ENCODE measurements around the gene HAPLN2.

Gene HAPLN2

DNA sequence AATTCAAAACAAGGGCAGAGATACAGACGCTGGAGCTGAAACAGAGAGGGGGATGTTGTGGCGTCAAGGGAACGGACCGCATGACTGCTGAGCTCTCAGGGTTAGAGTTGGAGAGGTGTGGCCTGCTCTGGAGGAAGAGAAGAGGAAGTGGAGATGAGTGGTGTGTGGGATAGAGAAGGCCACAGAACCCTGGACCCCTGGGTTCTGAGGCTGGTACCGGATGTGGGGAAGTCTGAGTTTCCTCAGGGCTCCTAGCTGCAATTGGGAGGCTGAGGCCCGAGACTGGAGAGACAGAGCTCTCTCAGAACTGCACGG lies 24.5 kb downstream of the HAPLN2 start:
- H3K4me1 ChIP-seq (ENCODE audit: control insufficient read depth, insufficient read depth, low read length, poor library complexity, severe bottlenecking): peaks cover 21% of the 10 kb centered on the region
- no peak for DNase-seq
- H3K4me3 ChIP-seq (ENCODE audit: insufficient read depth, low read depth, low read length, poor library complexity, severe bottlenecking): no peak overlapping the region
- H3K27me3 ChIP-seq (replicated peaks; ENCODE audit: control insufficient read depth, insufficient read depth, low read length, poor library complexity, severe bottlenecking): peaks cover 50% of the 10 kb centered on the region
- H3K27ac ChIP-seq (ENCODE audit: insufficient read depth, low read length, poor library complexity, severe bottlenecking): no peak overlapping the region
- H3K36me3 ChIP-seq (ENCODE audit: control insufficient read depth, insufficient read depth, low read length): no peaks in the 10 kb centered on the region
- no peaks in the 10 kb centered on the region for H3K9me3 ChIP-seq (ENCODE audit: control insufficient read depth, low read length)

DNA sequence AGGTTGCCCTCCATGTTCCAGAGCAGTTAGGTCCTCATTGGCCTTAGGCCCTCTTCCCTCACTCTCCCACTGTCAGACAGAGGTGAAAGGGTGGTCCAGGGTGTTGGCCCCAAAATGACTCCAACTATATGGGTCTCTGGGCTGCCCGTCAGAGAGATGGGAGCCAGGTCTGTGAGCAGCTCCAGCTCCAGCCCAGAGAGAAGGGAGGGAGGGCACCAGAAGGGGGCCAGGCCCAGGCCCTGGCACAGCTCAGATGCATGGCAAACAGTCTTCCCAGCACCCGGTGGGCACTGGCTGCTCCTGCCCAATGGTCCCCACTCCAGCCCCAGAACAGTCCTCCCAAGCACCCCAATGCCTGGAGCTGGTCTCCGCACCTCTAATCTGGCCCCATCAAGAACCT lies 24.9 kb downstream of the HAPLN2 start:
- H3K4me1 ChIP-seq (ENCODE audit: control insufficient read depth, insufficient read depth, low read length, poor library complexity, severe bottlenecking): peaks cover 21% of the 10 kb centered on the region
- H3K27ac ChIP-seq (ENCODE audit: insufficient read depth, low read length, poor library complexity, severe bottlenecking): no peak overlapping the region
- no peak for DNase-seq
- no peak overlapping the region for H3K4me3 ChIP-seq (ENCODE audit: insufficient read depth, low read depth, low read length, poor library complexity, severe bottlenecking)
- H3K27me3 ChIP-seq (replicated peaks; ENCODE audit: control insufficient read depth, insufficient read depth, low read length, poor library complexity, severe bottlenecking): peaks cover 46% of the 10 kb centered on the region
- H3K36me3 ChIP-seq (ENCODE audit: control insufficient read depth, insufficient read depth, low read length): no peaks in the 10 kb centered on the region
- H3K9me3 ChIP-seq (ENCODE audit: control insufficient read depth, low read length): no peaks in the 10 kb centered on the region

DNA sequence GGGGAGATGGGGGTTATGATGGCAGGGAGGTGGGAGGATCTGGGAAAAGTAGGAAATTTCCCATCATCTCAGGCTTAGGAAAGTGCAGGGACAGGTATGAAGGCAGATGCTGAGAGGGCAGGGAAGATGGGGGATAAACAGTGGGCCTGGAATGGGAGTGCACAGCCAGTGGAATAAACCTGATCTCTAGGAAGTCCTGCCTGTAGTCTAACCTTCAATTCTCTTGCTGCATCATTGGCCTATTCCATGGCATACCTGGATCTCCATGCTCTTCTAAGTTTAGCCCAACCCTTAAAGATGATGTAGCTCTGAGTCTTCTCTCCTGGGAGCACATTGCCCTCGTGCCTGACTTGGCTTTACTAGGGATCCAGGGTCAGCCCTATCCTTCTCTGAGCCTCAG lies 25.4 kb downstream of the HAPLN2 start:
- H3K4me3 ChIP-seq (ENCODE audit: insufficient read depth, low read depth, low read length, poor library complexity, severe bottlenecking): no peak overlapping the region
- H3K27ac ChIP-seq (ENCODE audit: insufficient read depth, low read length, poor library complexity, severe bottlenecking): no peak overlapping the region
- H3K36me3 ChIP-seq (ENCODE audit: control insufficient read depth, insufficient read depth, low read length): no peaks in the 10 kb centered on the region
- H3K4me1 ChIP-seq (ENCODE audit: control insufficient read depth, insufficient read depth, low read length, poor library complexity, severe bottlenecking): peaks cover 21% of the 10 kb centered on the region
- no peaks in the 10 kb centered on the region for H3K9me3 ChIP-seq (ENCODE audit: control insufficient read depth, low read length)
- peaks cover 41% of the 10 kb centered on the region for H3K27me3 ChIP-seq (replicated peaks; ENCODE audit: control insufficient read depth, insufficient read depth, low read length, poor library complexity, severe bottlenecking)
- no peak for DNase-seq

DNA sequence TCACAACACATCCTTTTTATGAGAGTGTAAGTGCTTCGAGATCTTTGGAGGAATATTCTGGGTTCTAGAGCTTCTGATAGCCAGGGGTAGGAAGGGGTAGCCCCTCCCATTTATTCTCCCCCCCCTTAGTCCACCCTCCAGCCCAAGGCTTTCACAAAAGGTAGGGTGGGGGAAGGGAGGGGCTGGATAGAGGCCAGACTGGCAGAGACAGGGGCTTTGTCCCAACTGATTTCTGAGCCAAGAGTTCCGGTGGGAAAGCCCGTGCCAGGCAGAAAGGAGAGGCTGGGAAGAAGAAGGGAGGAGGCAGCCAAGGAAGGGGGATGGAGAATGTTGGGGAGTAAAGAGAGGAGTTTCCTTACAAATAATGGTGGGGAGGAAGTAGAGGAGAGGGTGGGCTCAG lies 25.8 kb downstream of the HAPLN2 start:
- Histone ChIP-seq H3K36me3 (ENCODE audit: control insufficient read depth, insufficient read depth, low read length) (no peaks in the 10 kb centered on the region), H3K27me3 (replicated peaks; ENCODE audit: control insufficient read depth, insufficient read depth, low read length, poor library complexity, severe bottlenecking) (peaks cover 40% of the 10 kb centered on the region), H3K4me1 (ENCODE audit: control insufficient read depth, insufficient read depth, low read length, poor library complexity, severe bottlenecking) (peaks cover 21% of the 10 kb centered on the region), H3K27ac (ENCODE audit: insufficient read depth, low read length, poor library complexity, severe bottlenecking) (no peak overlapping the region), H3K4me3 (ENCODE audit: insufficient read depth, low read depth, low read length, poor library complexity, severe bottlenecking) (no peak overlapping the region), H3K9me3 (ENCODE audit: control insufficient read depth, low read length) (no peaks in the 10 kb centered on the region)
- no peak for DNase-seq

DNA sequence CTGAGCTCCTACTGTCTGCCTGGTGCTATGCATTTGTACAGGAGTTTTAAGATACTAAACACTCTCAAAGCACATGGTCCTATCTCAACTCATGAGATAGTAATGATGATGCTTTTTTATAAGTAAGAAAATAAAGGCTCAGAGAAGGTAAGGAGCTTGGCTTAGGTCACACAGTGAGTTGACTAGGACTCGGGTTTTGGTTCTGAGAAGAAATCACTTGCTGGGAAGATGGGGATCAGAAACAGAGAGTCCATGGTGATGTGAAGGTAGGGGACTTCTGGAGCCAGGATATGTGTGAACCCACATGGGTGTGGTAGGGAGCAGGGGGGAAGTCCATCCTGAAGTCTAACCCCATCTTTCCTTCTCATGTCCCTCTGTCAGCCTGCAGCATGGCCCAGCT lies 26.5 kb downstream of the HAPLN2 start:
- Histone ChIP-seq H3K27ac (ENCODE audit: insufficient read depth, low read length, poor library complexity, severe bottlenecking) (no peak overlapping the region), H3K4me3 (ENCODE audit: insufficient read depth, low read depth, low read length, poor library complexity, severe bottlenecking) (no peak overlapping the region), H3K27me3 (replicated peaks; ENCODE audit: control insufficient read depth, insufficient read depth, low read length, poor library complexity, severe bottlenecking) (peaks cover 34% of the 10 kb centered on the region)

DNA sequence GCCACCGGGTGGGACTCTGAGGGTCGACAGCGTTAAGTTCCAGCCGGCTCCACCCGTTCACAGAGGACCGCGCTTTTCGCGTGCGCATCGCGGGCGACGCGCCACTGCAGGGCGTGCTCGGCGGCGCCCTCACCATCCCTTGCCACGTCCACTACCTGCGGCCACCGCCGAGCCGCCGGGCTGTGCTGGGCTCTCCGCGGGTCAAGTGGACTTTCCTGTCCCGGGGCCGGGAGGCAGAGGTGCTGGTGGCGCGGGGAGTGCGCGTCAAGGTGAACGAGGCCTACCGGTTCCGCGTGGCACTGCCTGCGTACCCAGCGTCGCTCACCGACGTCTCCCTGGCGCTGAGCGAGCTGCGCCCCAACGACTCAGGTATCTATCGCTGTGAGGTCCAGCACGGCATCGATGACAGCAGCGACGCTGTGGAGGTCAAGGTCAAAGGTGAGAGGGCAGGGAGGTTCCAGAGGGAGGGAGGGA lies 27.6 kb downstream of the HAPLN2 start:
- peaks cover 23% of the 10 kb centered on the region for H3K27me3 ChIP-seq (replicated peaks; ENCODE audit: control insufficient read depth, insufficient read depth, low read length, poor library complexity, severe bottlenecking)
- DNase-seq: no peak
- no peak overlapping the region for H3K27ac ChIP-seq (ENCODE audit: insufficient read depth, low read length, poor library complexity, severe bottlenecking)
- H3K4me1 ChIP-seq (ENCODE audit: control insufficient read depth, insufficient read depth, low read length, poor library complexity, severe bottlenecking): peaks cover 13% of the 10 kb centered on the region
- no peak overlapping the region for H3K4me3 ChIP-seq (ENCODE audit: insufficient read depth, low read depth, low read length, poor library complexity, severe bottlenecking)
- H3K36me3 ChIP-seq (ENCODE audit: control insufficient read depth, insufficient read depth, low read length): no peaks in the 10 kb centered on the region
- H3K9me3 ChIP-seq (ENCODE audit: control insufficient read depth, low read length): no peaks in the 10 kb centered on the region

More for the DNA sequence above, 26.5 kb downstream of the HAPLN2 start:
- DNase-seq: no peak
- Histone ChIP-seq H3K4me1 (ENCODE audit: control insufficient read depth, insufficient read depth, low read length, poor library complexity, severe bottlenecking) (peaks cover 21% of the 10 kb centered on the region), H3K36me3 (ENCODE audit: control insufficient read depth, insufficient read depth, low read length) (no peaks in the 10 kb centered on the region), H3K9me3 (ENCODE audit: control insufficient read depth, low read length) (no peaks in the 10 kb centered on the region)

DNA sequence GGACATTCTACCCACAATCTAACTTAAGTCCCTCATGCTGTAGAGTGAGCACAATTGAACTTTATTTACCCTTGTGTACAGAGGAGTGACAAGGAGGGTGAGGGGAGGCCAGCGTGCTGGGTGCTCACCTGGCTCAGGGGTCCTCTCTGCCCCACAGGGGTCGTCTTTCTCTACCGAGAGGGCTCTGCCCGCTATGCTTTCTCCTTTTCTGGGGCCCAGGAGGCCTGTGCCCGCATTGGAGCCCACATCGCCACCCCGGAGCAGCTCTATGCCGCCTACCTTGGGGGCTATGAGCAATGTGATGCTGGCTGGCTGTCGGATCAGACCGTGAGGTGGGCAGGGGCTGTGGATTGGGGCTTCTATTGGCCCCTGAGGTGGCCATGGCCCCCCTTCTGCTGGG lies 28.1 kb downstream of the HAPLN2 start:
- H3K36me3 ChIP-seq (ENCODE audit: control insufficient read depth, insufficient read depth, low read length): no peaks in the 10 kb centered on the region
- H3K27ac ChIP-seq (ENCODE audit: insufficient read depth, low read length, poor library complexity, severe bottlenecking): no peak overlapping the region
- H3K9me3 ChIP-seq (ENCODE audit: control insufficient read depth, low read length): no peaks in the 10 kb centered on the region
- no peak overlapping the region for H3K4me3 ChIP-seq (ENCODE audit: insufficient read depth, low read depth, low read length, poor library complexity, severe bottlenecking)
- peaks cover 18% of the 10 kb centered on the region for H3K27me3 ChIP-seq (replicated peaks; ENCODE audit: control insufficient read depth, insufficient read depth, low read length, poor library complexity, severe bottlenecking)
- H3K4me1 ChIP-seq (ENCODE audit: control insufficient read depth, insufficient read depth, low read length, poor library complexity, severe bottlenecking): peaks cover 7% of the 10 kb centered on the region
- DNase-seq: no peak

DNA sequence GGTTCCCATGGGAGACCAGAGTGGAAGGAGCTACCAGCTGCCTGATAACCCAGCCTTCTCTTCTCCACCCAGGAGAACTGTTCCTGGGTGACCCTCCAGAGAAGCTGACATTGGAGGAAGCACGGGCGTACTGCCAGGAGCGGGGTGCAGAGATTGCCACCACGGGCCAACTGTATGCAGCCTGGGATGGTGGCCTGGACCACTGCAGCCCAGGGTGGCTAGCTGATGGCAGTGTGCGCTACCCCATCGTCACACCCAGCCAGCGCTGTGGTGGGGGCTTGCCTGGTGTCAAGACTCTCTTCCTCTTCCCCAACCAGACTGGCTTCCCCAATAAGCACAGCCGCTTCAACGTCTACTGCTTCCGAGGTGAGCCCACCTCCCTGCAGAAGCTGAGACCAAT lies 29.3 kb downstream of the HAPLN2 start:
- DNase-seq: no peak
- H3K4me1 ChIP-seq (ENCODE audit: control insufficient read depth, insufficient read depth, low read length, poor library complexity, severe bottlenecking): peaks cover 2% of the 10 kb centered on the region
- H3K9me3 ChIP-seq (ENCODE audit: control insufficient read depth, low read length): no peaks in the 10 kb centered on the region
- H3K27ac ChIP-seq (ENCODE audit: insufficient read depth, low read length, poor library complexity, severe bottlenecking): no peak overlapping the region
- H3K4me3 ChIP-seq (ENCODE audit: insufficient read depth, low read depth, low read length, poor library complexity, severe bottlenecking): no peak overlapping the region
- H3K27me3 ChIP-seq (replicated peaks; ENCODE audit: control insufficient read depth, insufficient read depth, low read length, poor library complexity, severe bottlenecking): peaks cover 9% of the 10 kb centered on the region
- no peaks in the 10 kb centered on the region for H3K36me3 ChIP-seq (ENCODE audit: control insufficient read depth, insufficient read depth, low read length)

DNA sequence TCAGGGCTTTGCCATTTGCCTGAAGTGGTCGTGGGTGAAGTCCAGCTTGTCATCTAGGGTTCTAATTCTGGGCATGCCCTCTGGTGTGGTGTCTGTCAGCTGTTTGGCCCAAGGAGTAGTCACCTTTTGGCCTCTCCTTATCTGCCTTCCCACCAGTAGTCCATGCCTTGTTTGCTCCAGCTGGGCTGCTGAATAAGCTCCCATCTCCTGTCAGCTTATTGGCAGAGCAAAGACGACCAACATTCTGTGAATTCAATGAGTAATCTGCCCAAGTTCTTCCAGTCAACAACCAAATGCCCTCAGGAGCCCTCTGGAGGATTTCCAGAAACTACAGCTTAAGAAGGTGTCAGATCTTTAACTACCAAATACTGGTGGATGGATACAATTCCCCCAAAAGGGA lies 29.7 kb downstream of the HAPLN2 start:
- H3K9me3 ChIP-seq (ENCODE audit: control insufficient read depth, low read length): no peaks in the 10 kb centered on the region
- peaks cover 9% of the 10 kb centered on the region for H3K27me3 ChIP-seq (replicated peaks; ENCODE audit: control insufficient read depth, insufficient read depth, low read length, poor library complexity, severe bottlenecking)
- no peak overlapping the region for H3K27ac ChIP-seq (ENCODE audit: insufficient read depth, low read length, poor library complexity, severe bottlenecking)
- no peak overlapping the region for H3K4me3 ChIP-seq (ENCODE audit: insufficient read depth, low read depth, low read length, poor library complexity, severe bottlenecking)
- H3K4me1 ChIP-seq (ENCODE audit: control insufficient read depth, insufficient read depth, low read length, poor library complexity, severe bottlenecking): no peaks in the 10 kb centered on the region
- no peak for DNase-seq
- H3K36me3 ChIP-seq (ENCODE audit: control insufficient read depth, insufficient read depth, low read length): no peaks in the 10 kb centered on the region

DNA sequence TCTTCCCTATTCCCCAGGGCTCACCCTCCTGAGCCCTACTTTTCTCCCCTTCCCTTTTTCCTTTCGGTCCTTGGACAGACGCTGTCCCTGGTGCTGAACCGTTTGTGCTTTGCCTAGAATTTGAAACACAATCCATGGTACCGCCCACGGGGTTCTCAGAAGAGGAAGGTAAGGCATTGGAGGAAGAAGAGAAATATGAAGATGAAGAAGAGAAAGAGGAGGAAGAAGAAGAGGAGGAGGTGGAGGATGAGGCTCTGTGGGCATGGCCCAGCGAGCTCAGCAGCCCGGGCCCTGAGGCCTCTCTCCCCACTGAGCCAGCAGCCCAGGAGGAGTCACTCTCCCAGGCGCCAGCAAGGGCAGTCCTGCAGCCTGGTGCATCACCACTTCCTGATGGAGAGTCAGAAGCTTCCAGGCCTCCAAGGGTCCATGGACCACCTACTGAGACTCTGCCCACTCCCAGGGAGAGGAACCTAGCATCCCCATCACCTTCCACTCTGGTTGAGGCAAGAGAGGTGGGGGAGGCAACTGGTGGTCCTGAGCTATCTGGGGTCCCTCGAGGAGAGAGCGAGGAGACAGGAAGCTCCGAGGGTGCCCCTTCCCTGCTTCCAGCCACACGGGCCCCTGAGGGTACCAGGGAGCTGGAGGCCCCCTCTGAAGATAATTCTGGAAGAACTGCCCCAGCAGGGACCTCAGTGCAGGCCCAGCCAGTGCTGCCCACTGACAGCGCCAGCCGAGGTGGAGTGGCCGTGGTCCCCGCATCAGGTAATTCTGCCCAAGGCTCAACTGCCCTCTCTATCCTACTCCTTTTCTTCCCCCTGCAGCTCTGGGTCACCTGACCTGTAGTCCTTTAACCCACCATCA lies 33.1 kb downstream of the HAPLN2 start:
- Histone ChIP-seq H3K27ac (ENCODE audit: insufficient read depth, low read length, poor library complexity, severe bottlenecking) (no peak overlapping the region), H3K9me3 (ENCODE audit: control insufficient read depth, low read length) (no peaks in the 10 kb centered on the region), H3K27me3 (replicated peaks; ENCODE audit: control insufficient read depth, insufficient read depth, low read length, poor library complexity, severe bottlenecking) (peaks cover 14% of the 10 kb centered on the region), H3K36me3 (ENCODE audit: control insufficient read depth, insufficient read depth, low read length) (no peaks in the 10 kb centered on the region), H3K4me3 (ENCODE audit: insufficient read depth, low read depth, low read length, poor library complexity, severe bottlenecking) (no peak overlapping the region), H3K4me1 (ENCODE audit: control insufficient read depth, insufficient read depth, low read length, poor library complexity, severe bottlenecking) (peaks cover 12% of the 10 kb centered on the region)
- DNase-seq: no peak
